ENCODE data around the gene SCGB2A2. TPM values are rescaled to one million over a fixed set of nuclear protein-coding genes. Genes with fewer than 3 reads are reported as not detected.

The SCGB2A2 gene
- total and polyA plus RNA-seq, 4 donors, result not detected

- H3K27ac ChIP-seq (ENCODE audit: low read depth in 1 of 2, low read length in 2 of 2), result no peak overlapping the region
- no peaks in the 10 kb centered on the region for H3K36me3 ChIP-seq (ENCODE audit: control insufficient read depth in 4 of 4, insufficient read depth in 3 of 4, low read depth in 1 of 4, low read length in 3 of 4)
- no peak overlapping the region for H3K9ac ChIP-seq (ENCODE audit: low read depth in 1 of 2, low read length in 2 of 2)
- WGBS, result 71% methylated on average over 3 of the region's 3 CpGs
- no peak overlapping the region for H3K4me3 ChIP-seq (ENCODE audit: low read depth in 1 of 3, low read length in 3 of 3)
- no peak for DNase-seq (ENCODE audit: low spot score)
- peaks cover 0 to 5% (median 0%) of the 10 kb centered on the region in 4 donors for H3K27me3 ChIP-seq (ENCODE audit: control insufficient read depth in 4 of 4, insufficient read depth in 4 of 4, low read length in 3 of 4)
- TF ChIP-seq MAX (IDR thresholded peaks at IDR 0.05), result no peak
- TF ChIP-seq NR2F2 (IDR thresholded peaks at IDR 0.05), result no peak
- no peak for TF ChIP-seq SP1 (IDR thresholded peaks at IDR 0.05)
- TF ChIP-seq REST (IDR thresholded peaks at IDR 0.05), result no peak
- no peak for TF ChIP-seq RXRA (IDR thresholded peaks at IDR 0.05)
- TF ChIP-seq HNF4A (conservative IDR thresholded peaks at IDR 0.05), result no peak
- no peak for TF ChIP-seq FOXA2 (IDR thresholded peaks at IDR 0.05)
- TF ChIP-seq CTCF (IDR thresholded peaks at IDR 0.05; ENCODE audit: low read depth, low read length, missing input control), result no peak
- no peak for TF ChIP-seq RAD21 (IDR thresholded peaks at IDR 0.05)
- no peak for TF ChIP-seq GABPA (IDR thresholded peaks at IDR 0.05 in 1 of 2, conservative IDR thresholded peaks at IDR 0.05 in 1 of 2)
- TF ChIP-seq YY1 (IDR thresholded peaks at IDR 0.05), result no peak
- TF ChIP-seq JUND (IDR thresholded peaks at IDR 0.05), result no peak
- H3K4me1 ChIP-seq (ENCODE audit: control insufficient read depth in 4 of 4, insufficient read depth in 4 of 4, low read length in 3 of 4), result no peaks in the 10 kb centered on the region
- H3K9me3 ChIP-seq (ENCODE audit: control insufficient read depth in 4 of 4, low read length in 3 of 4), result no peaks in the 10 kb centered on the region
Observed at GRCh38 chr11:62267576-62267975, 2.4 kb upstream of the SCGB2A2 start.

- Histone ChIP-seq H3K27me3 (ENCODE audit: control insufficient read depth in 4 of 4, insufficient read depth in 4 of 4, low read length in 3 of 4) (no peaks in the 10 kb centered on the region), H3K27ac (ENCODE audit: low read depth in 1 of 2, low read length in 2 of 2) (no peak overlapping the region), H3K9me3 (ENCODE audit: control insufficient read depth in 4 of 4, low read length in 3 of 4) (no peaks in the 10 kb centered on the region), H3K9ac (ENCODE audit: low read depth in 1 of 2, low read length in 2 of 2) (no peak overlapping the region), H3K4me1 (ENCODE audit: control insufficient read depth in 4 of 4, insufficient read depth in 4 of 4, low read length in 3 of 4) (no peaks in the 10 kb centered on the region), H3K36me3 (ENCODE audit: control insufficient read depth in 4 of 4, insufficient read depth in 3 of 4, low read depth in 1 of 4, low read length in 3 of 4) (no peaks in the 10 kb centered on the region), H3K4me3 (ENCODE audit: low read depth in 1 of 3, low read length in 3 of 3) (no peak overlapping the region)
- TF ChIP-seq JUND (IDR thresholded peaks at IDR 0.05), result no peak
- TF ChIP-seq YY1 (IDR thresholded peaks at IDR 0.05), result no peak
- DNase-seq (ENCODE audit: low spot score), result no peak
- 74% methylated on average over 5 of the region's 5 CpGs for WGBS
Observed at GRCh38 chr11:62273284-62273683, 3.3 kb downstream of the SCGB2A2 start.

- 76% methylated on average over 7 of the region's 7 CpGs for WGBS
- Histone ChIP-seq H3K9ac (ENCODE audit: low read depth in 1 of 2, low read length in 2 of 2) (no peak overlapping the region), H3K4me1 (ENCODE audit: control insufficient read depth in 4 of 4, insufficient read depth in 4 of 4, low read length in 3 of 4) (no peaks in the 10 kb centered on the region), H3K9me3 (ENCODE audit: control insufficient read depth in 4 of 4, low read length in 3 of 4) (no peaks in the 10 kb centered on the region), H3K27ac (ENCODE audit: low read depth in 1 of 2, low read length in 2 of 2) (no peak overlapping the region), H3K36me3 (ENCODE audit: control insufficient read depth in 4 of 4, insufficient read depth in 3 of 4, low read depth in 1 of 4, low read length in 3 of 4) (no peaks in the 10 kb centered on the region), H3K27me3 (ENCODE audit: control insufficient read depth in 4 of 4, insufficient read depth in 4 of 4, low read length in 3 of 4) (no peaks in the 10 kb centered on the region), H3K4me3 (ENCODE audit: low read depth in 1 of 3, low read length in 3 of 3) (no peak overlapping the region)
- DNase-seq (ENCODE audit: low spot score), result no peak
- no peak for TF ChIP-seq ZBTB33 (IDR thresholded peaks at IDR 0.05)
- TF ChIP-seq REST (IDR thresholded peaks at IDR 0.05), result no peak
- TF ChIP-seq HNF4G (IDR thresholded peaks at IDR 0.05), result no peak
- no peak for TF ChIP-seq SP1 (IDR thresholded peaks at IDR 0.05)
- TF ChIP-seq JUND (IDR thresholded peaks at IDR 0.05), result no peak
- TF ChIP-seq EGR1 (IDR thresholded peaks at IDR 0.05; ENCODE audit: low read depth in 2 of 2), result no peak
- TF ChIP-seq RXRA (IDR thresholded peaks at IDR 0.05), result no peak
- no peak for TF ChIP-seq RAD21 (IDR thresholded peaks at IDR 0.05)
- TF ChIP-seq GABPA (IDR thresholded peaks at IDR 0.05 in 1 of 2, conservative IDR thresholded peaks at IDR 0.05 in 1 of 2), result no peak
Observed at GRCh38 chr11:62273789-62274275, 3.9 kb downstream of the SCGB2A2 start.

Measured in liver (tissue), 9 donors.